K562 (cell line): ENCODE data around the gene SLC39A7. TPM values are rescaled to one million over a fixed set of nuclear protein-coding genes. Genes with fewer than 3 reads are reported as not detected.

Source experiments
- ARNT ChIP-seq, 2 experiments: fragments of 450-650 bp; IDR thresholded peaks; 2 replicates each; pipeline ENCODE4 v1.6.1; 2016; ENCODE audit warnings: mild to moderate bottlenecking in 1 of 2
- EP300 ChIP-seq: IDR thresholded peaks from 2 replicates; pipeline ENCODE4 v1.6.1; 2012; ENCODE audit warnings: low read length, improper control_type of control experiment
- KLF13 ChIP-seq: fragments of 450-650 bp; IDR thresholded peaks from 2 replicates; pipeline ENCODE4 v1.6.1; 2016; ENCODE audit warnings: missing genetic modification characterization, low read depth, mild to moderate bottlenecking, missing compliant biosample characterization, moderate library complexity, borderline replicate concordance
- MIER1 ChIP-seq: fragments of 450-650 bp; IDR thresholded peaks from 2 replicates; pipeline ENCODE4 v1.6.1; 2016; ENCODE audit warnings: antibody characterized with exemption, mild to moderate bottlenecking, low read depth
- PHF8 ChIP-seq: fragments of 200-600 bp; sonication (generic); IDR thresholded peaks from 2 replicates; pipeline ENCODE4 v1.6.1; 2012; ENCODE audit warnings: mixed run types, mild to moderate bottlenecking, inconsistent platforms, low read length, moderate library complexity, borderline replicate concordance
- PKNOX1 ChIP-seq: fragments of 450-650 bp; IDR thresholded peaks from 2 replicates; pipeline ENCODE4 v1.6.1; 2016
- RBFOX2 ChIP-seq: fragments of 200-400 bp; formaldehyde crosslinking; IDR thresholded peaks from 2 replicates; pipeline ENCODE4 v1.6.1; 2017; ENCODE audit warnings: low read depth, mild to moderate bottlenecking, low read length, moderate library complexity
- RBM17 ChIP-seq: fragments of 200-400 bp; formaldehyde crosslinking; IDR thresholded peaks from 2 replicates; pipeline ENCODE4 v1.6.1; 2017; ENCODE audit warnings: low read depth, mild to moderate bottlenecking, low read length, borderline replicate concordance
- RFX7 ChIP-seq: fragments of 250-450 bp; sonication (Bioruptor Pico); IDR thresholded peaks from 2 replicates; pipeline ENCODE4 v1.5.1; 2021; ENCODE audit warnings: mild to moderate bottlenecking
- SAFB ChIP-seq: fragments of 200-400 bp; formaldehyde crosslinking; IDR thresholded peaks from 2 replicates; pipeline ENCODE4 v1.6.1; 2017; ENCODE audit warnings: low read depth, low read length, borderline replicate concordance
- SREBF1 ChIP-seq: fragments of 150-350 bp; IDR thresholded peaks from 2 replicates; pipeline ENCODE4 v1.6.1; 2014; ENCODE audit warnings: antibody characterized with exemption, low read depth, low read length, borderline replicate concordance
- TEAD4 ChIP-seq, 2 experiments: sonication (generic) in 1 of 2; formaldehyde crosslinking in 1 of 2; IDR thresholded peaks; 2 replicates each; pipeline versions ENCODE4 v1.6.1 to v1.8.0; 2012 to 2022; ENCODE audit warnings: borderline replicate concordance in 1 of 2, inconsistent platforms in 1 of 2, low read length in 1 of 2, mild to moderate bottlenecking in 1 of 2, missing genetic modification reagents in 1 of 2
- YBX1 ChIP-seq: fragments of 450-650 bp; IDR thresholded peaks from 2 replicates; pipeline ENCODE4 v1.7.1; 2016; ENCODE audit warnings: mild to moderate bottlenecking
- ZBTB5 ChIP-seq: fragments of 450-650 bp; IDR thresholded peaks from 2 replicates; pipeline ENCODE4 v1.6.1; 2017; ENCODE audit warnings: antibody characterized with exemption
- ZFX ChIP-seq: sonication (generic); formaldehyde crosslinking; IDR thresholded peaks from 2 replicates; pipeline ENCODE4 v1.8.0; 2022; ENCODE audit warnings: mild to moderate bottlenecking, missing genetic modification reagents, moderate library complexity
- ZNF24 ChIP-seq: fragments of 450-650 bp; IDR thresholded peaks from 2 replicates; pipeline ENCODE4 v1.6.1; 2016
- polyA plus RNA-seq, 8 experiments: library from polyadenylated mRNA; depleted of rRNA in 4 of 8; stranded (reverse) in 5 of 8; unstranded in 3 of 8; fragments of >200 nt; fragmentation: Nextera tagmentation in 2 of 8; fragmentation: Illumina TruSeq in 1 of 8; extraction: Ambion mirVana in 2 of 8; extraction: Trizol in 1 of 8; gene quantifications; 2 replicates each; pipeline versions ENCODE4 v1.2.1 to v1.2.3, GENCODE V29; 2011 to 2014; ENCODE audit warnings: inconsistent platforms in 1 of 8, missing spikeins in 1 of 8
- total RNA-seq, 7 experiments: library from RNA; depleted of rRNA in 6 of 7; stranded (reverse); fragments of >200 nt in 6 of 7; fragmentation: Illumina TruSeq in 2 of 7; extraction: Trizol in 2 of 7; gene quantifications; 2 replicates each; pipeline versions ENCODE4 v1.2.1 to v1.2.3, GENCODE V29; 2011 to 2021; ENCODE audit warnings: low replicate concordance in 1 of 7
- TF ChIP-seq, protein P1 (sequence below), 2 experiments: IDR thresholded peaks; 2 replicates each; pipeline ENCODE4 v1.6.1; 2012; ENCODE audit warnings: improper control_type of control experiment in 2 of 2, low read depth in 2 of 2, low read length in 2 of 2, borderline replicate concordance in 1 of 2
- TF ChIP-seq, protein P2 (sequence below): fragments of 250-450 bp; sonication (Bioruptor Pico); IDR thresholded peaks from 2 replicates; pipeline ENCODE4 v1.4.0; 2020; ENCODE audit warnings: borderline replicate concordance

Gene SLC39A7
- total and polyA plus RNA-seq, 9 of the 15 experiments (the other 6 are each of a cell fraction or from before 2014, with no cell fraction given), result 21.7 to 169 (median 121) TPM

GRCh38 chr6:33248932-33249731, 48.5 kb downstream of the SLC39A7 start (continued):
- no peak for TF ChIP-seq ARNT (IDR thresholded peaks at IDR 0.05)
- no peak for TF ChIP-seq RFX7
- TF ChIP-seq ZNF24, result no peak
- peak; percentile 63; the same call in 1 of the 2 replicates for TF ChIP-seq KLF13 (tag)
- no peak for TF ChIP-seq RBM17
- TF ChIP-seq TEAD4 (IDR thresholded peaks at IDR 0.05; ENCODE audit: low read length), result no peak; the same call in 1 of the 2 replicates
- no peak for TF ChIP-seq TEAD4 (CRISPR knock-in tag; IDR thresholded peaks at IDR 0.05; ENCODE audit: borderline replicate concordance)
- TF ChIP-seq PKNOX1, result peak; percentile 98
- TF ChIP-seq, protein P1, sequence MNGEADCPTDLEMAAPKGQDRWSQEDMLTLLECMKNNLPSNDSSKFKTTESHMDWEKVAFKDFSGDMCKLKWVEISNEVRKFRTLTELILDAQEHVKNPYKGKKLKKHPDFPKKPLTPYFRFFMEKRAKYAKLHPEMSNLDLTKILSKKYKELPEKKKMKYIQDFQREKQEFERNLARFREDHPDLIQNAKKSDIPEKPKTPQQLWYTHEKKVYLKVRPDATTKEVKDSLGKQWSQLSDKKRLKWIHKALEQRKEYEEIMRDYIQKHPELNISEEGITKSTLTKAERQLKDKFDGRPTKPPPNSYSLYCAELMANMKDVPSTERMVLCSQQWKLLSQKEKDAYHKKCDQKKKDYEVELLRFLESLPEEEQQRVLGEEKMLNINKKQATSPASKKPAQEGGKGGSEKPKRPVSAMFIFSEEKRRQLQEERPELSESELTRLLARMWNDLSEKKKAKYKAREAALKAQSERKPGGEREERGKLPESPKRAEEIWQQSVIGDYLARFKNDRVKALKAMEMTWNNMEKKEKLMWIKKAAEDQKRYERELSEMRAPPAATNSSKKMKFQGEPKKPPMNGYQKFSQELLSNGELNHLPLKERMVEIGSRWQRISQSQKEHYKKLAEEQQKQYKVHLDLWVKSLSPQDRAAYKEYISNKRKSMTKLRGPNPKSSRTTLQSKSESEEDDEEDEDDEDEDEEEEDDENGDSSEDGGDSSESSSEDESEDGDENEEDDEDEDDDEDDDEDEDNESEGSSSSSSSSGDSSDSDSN (IDR thresholded peaks at IDR 0.05; ENCODE audit: borderline replicate concordance in 1 of 2, low read depth in 2 of 2, low read length in 2 of 2), result peak; percentile 75 to 77; a peak in 2 of 4 replicates
- TF ChIP-seq MIER1, result no peak
- TF ChIP-seq RBFOX2, result peak; percentile 89
- TF ChIP-seq ZFX, result peak; percentile 87
- TF ChIP-seq PHF8, result peak; percentile 96
- TF ChIP-seq ZBTB5, result 0 out of 2 replicates have a peak, but pooled peaks have one; percentile 42
- 0 out of 2 replicates have a peak, but pooled peaks have one; percentile 57 for TF ChIP-seq SAFB
- no peak for TF ChIP-seq SREBF1
- no peak for TF ChIP-seq YBX1
- TF ChIP-seq, protein P2, sequence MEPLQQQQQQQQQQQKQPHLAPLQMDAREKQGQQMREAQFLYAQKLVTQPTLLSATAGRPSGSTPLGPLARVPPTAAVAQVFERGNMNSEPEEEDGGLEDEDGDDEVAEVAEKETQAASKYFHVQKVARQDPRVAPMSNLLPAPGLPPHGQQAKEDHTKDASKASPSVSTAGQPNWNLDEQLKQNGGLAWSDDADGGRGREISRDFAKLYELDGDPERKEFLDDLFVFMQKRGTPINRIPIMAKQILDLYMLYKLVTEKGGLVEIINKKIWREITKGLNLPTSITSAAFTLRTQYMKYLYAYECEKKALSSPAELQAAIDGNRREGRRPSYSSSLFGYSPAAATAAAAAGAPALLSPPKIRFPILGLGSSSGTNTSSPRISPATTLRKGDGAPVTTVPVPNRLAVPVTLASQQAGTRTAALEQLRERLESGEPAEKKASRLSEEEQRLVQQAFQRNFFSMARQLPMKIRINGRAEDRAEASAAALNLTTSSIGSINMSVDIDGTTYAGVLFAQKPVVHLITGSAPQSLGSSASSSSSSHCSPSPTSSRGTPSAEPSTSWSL (CRISPR knock-in tag), result no peak
- TF ChIP-seq EP300, result 0 out of 2 replicates have a peak, but pooled peaks have one; percentile 6
